GM19193 (cell line): ENCODE results near the gene CEACAM6.

Experiments
- POLR2A ChIP-seq: IDR thresholded peaks from 4 replicates; pipeline ENCODE4 v1.6.1; 2011; ENCODE audit not compliant: insufficient read depth, insufficient read length; ENCODE audit errors: extremely low read depth

CEACAM6 gene

GRCh38 chr19:41755328-41755913, at the start of gene CEACAM6:
Gene CEACAM6 (plus strand): TSS chr19:41755530. CDS start chr19:41755639, 109 bp downstream.
- TF ChIP-seq POLR2A, result no peak

GRCh38 chr19:41706741-41707501, 48.4 kb upstream of the CEACAM6 start:
- no peak for TF ChIP-seq POLR2A

- TF ChIP-seq POLR2A, result no peak
Observed at GRCh38 chr19:41707502-41707812, 47.9 kb upstream of the CEACAM6 start.

GRCh38 chr19:41707871-41708371, 47.4 kb upstream of the CEACAM6 start:
- no peak for TF ChIP-seq POLR2A

GRCh38 chr19:41708481-41708880, 46.8 kb upstream of the CEACAM6 start, which contains the start of gene CEACAM5:
Gene CEACAM5 (plus strand): TSS chr19:41708626. CDS start chr19:41708732, 106 bp downstream.
- TF ChIP-seq POLR2A, result no peak

- no peak for TF ChIP-seq POLR2A
Observed at GRCh38 chr19:41709951-41710645, 45.2 kb upstream of the CEACAM6 start.

GRCh38 chr19:41711376-41712261, 43.7 kb upstream of the CEACAM6 start:
- TF ChIP-seq POLR2A, result no peak

GRCh38 chr19:41714598-41714997, 40.7 kb upstream of the CEACAM6 start:
- no peak for TF ChIP-seq POLR2A

- TF ChIP-seq POLR2A, result no peak
Observed at GRCh38 chr19:41718761-41719160, 36.6 kb upstream of the CEACAM6 start.

GRCh38 chr19:41720103-41720502, 35.2 kb upstream of the CEACAM6 start:
- TF ChIP-seq POLR2A, result no peak

GRCh38 chr19:41726493-41726892, 28.8 kb upstream of the CEACAM6 start:
- TF ChIP-seq POLR2A, result no peak

- no peak for TF ChIP-seq POLR2A
Observed at GRCh38 chr19:41734156-41734555, 21.2 kb upstream of the CEACAM6 start.

GRCh38 chr19:41734585-41734984, 20.7 kb upstream of the CEACAM6 start:
- no peak for TF ChIP-seq POLR2A

GRCh38 chr19:41735071-41735600, 20.2 kb upstream of the CEACAM6 start:
- no peak for TF ChIP-seq POLR2A
